Activated CD8-positive, alpha-beta T cell treated with anti-CD3 and anti-CD28 coated beads for 36 hours (primary cell): ENCODE results near the gene IL4R. TPM values are rescaled to one million over a fixed set of nuclear protein-coding genes. Genes with fewer than 3 reads are reported as not detected.
"Not testable (repeated sequence)": the region's sequence is repeated elsewhere in the genome, so short reads cannot be mapped to it uniquely, and the experiment has no call there.

Experiments
- ATAC-seq: fragments of 200-7000 bp; cut with Tn5 transposase; one replicate; pipeline ENCODE4 v1.10.0; 2021; ENCODE audit warnings: mild to moderate bottlenecking, moderate library complexity
- CTCF ChIA-PET: fragments of 350-600 bp; sonication (Branson Sonifier 250); formaldehyde crosslinking; loops from one replicate; lab custom pipeline; 2021; ENCODE audit warnings: antibody characterized with exemption; lab: Charles Lee
- POLR2A ChIA-PET: fragments of 350-600 bp; sonication (Branson Sonifier 250); formaldehyde crosslinking; loops from one replicate; lab custom pipeline; 2021; ENCODE audit warnings: antibody characterized with exemption; lab: Charles Lee
- DNase-seq: peaks from one replicate; pipeline ENCODE4 v3.0.0-alpha.2; 2020
- H3K27ac Mint-ChIP-seq: one replicate; pipeline ENCODE4 v1.8.0; 2021; ENCODE audit warnings: mild to moderate bottlenecking, mixed read lengths
- H3K27me3 Mint-ChIP-seq: one replicate; pipeline ENCODE4 v1.8.0; 2021; ENCODE audit warnings: mixed read lengths
- H3K36me3 Mint-ChIP-seq: one replicate; pipeline ENCODE4 v1.8.0; 2021; ENCODE audit warnings: low read depth, mixed read lengths
- H3K4me1 Mint-ChIP-seq: one replicate; pipeline ENCODE4 v1.8.0; 2021; ENCODE audit warnings: low read depth, mixed read lengths
- H3K4me3 Mint-ChIP-seq: one replicate; pipeline ENCODE4 v1.8.0; 2021; ENCODE audit warnings: mild to moderate bottlenecking, moderate library complexity, mixed read lengths
- H3K9me3 Mint-ChIP-seq: one replicate; pipeline ENCODE4 v1.8.0; 2021; ENCODE audit warnings: mixed read lengths
- CTCF ChIP-seq: fragments of 200-600 bp; IDR thresholded peaks from one replicate; pipeline ENCODE4 v1.8.0; 2022; ENCODE audit warnings: antibody characterized with exemption, mild to moderate bottlenecking
- intact Hi-C: fragments of 100-400 bp; cut with micrococcal nuclease; formaldehyde crosslinking; loops from one replicate; pipeline ENCODE4 v1.10.0; 2022
- total RNA-seq, 2 experiments: library from RNA; stranded (reverse); gene quantifications; one replicate each; pipeline ENCODE4 v1.2.3, GENCODE V29; 2021

The IL4R gene
- total RNA-seq, 2 experiments from 2014 or later: 236 to 245 TPM

GRCh38 chr16:27392671-27393070, 78.9 kb downstream of the IL4R start:
- intact Hi-C loops: no loop called here
- DNase-seq (no peak), ATAC-seq (no peak)
- no peak for TF ChIP-seq CTCF
- H3K4me1 Mint-ChIP-seq: peaks cover 27% of the 10 kb centered on the region
- H3K27ac Mint-ChIP-seq: no peak overlapping the region
- CTCF ChIA-PET: interaction anchor here (0.8 to 2.2 kb wide), 4 partner anchors 8 to 283 kb away, joined by 3 to 7 read pairs (median 4); no protein-coding TSS in a partner anchor
- H3K36me3 Mint-ChIP-seq: peaks cover 17% of the 10 kb centered on the region
- POLR2A ChIA-PET: interaction anchor here (1.1 to 2.1 kb wide), 2 partner anchors 8 to 10 kb away, joined by 3 to 9 read pairs; partner anchors contain the start of gene IL21R
- H3K9me3 Mint-ChIP-seq: peaks cover 41% of the 10 kb centered on the region
- H3K27me3 Mint-ChIP-seq: no peaks in the 10 kb centered on the region
- H3K4me3 Mint-ChIP-seq: no peak overlapping the region

GRCh38 chr16:27394516-27394915, 80.7 kb downstream of the IL4R start:
- Mint-ChIP-seq H3K36me3 (peaks cover 16% of the 10 kb centered on the region), H3K4me1 (peaks cover 28% of the 10 kb centered on the region), H3K27me3 (no peaks in the 10 kb centered on the region), H3K27ac (no peak overlapping the region), H3K4me3 (no peak overlapping the region), H3K9me3 (peaks cover 39% of the 10 kb centered on the region)
- no peak for ATAC-seq
- intact Hi-C loops: no loop called here
- ChIA-PET POLR2A (interaction anchor here (1.0 kb wide), 1 partner anchor 19 kb away, joined by 3 read pairs; no protein-coding TSS in a partner anchor), CTCF (no interaction called here)
- TF ChIP-seq CTCF: no peak
- DNase-seq: no peak

DNA sequence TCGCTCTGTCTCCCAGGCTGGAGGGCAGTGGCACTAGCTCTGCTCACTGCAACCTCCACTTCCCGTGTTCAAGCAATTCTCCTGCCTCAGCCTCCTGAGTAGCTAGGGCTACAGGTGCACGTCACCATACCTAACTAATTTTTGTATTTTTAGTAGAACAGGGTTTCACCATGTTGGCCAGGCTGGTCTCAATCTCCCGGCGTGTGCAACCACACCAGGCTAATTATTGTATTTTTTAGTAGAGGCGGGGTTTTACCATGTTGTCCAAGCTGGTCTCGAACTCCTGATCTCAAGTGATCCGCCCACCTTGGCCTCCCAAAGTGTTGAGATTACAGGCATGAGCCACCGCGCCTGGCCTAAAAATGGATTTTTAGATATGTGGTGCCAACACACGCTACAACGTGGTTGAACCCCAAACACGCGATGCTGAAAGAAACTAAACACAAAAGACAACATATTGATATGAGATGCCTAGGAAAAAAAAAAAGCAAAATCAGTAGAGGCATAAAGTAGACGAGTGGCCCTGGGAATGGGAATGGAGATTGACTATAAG, 84.6 kb downstream of the IL4R start:
- intact Hi-C loops, ATAC-seq, H3K4me3 Mint-ChIP-seq, H3K27me3 Mint-ChIP-seq, DNase-seq: not testable (repeated sequence)
- Mint-ChIP-seq H3K4me1 (peaks cover 40% of the 10 kb centered on the region), H3K36me3 (peaks cover 22% of the 10 kb centered on the region), H3K27ac (peak overlapping the region; percentile 24), H3K9me3 (peaks cover 18% of the 10 kb centered on the region)
- POLR2A ChIA-PET: interaction anchor here (0.6 to 10.5 kb wide), 9 partner anchors 9 to 377 kb away, joined by 3 to 145 read pairs (median 6); no protein-coding TSS in a partner anchor
- CTCF ChIA-PET: interaction anchor here (1.0 to 1.5 kb wide), 2 partner anchors 11 to 23 kb away, joined by 4 to 6 read pairs; no protein-coding TSS in a partner anchor

DNA sequence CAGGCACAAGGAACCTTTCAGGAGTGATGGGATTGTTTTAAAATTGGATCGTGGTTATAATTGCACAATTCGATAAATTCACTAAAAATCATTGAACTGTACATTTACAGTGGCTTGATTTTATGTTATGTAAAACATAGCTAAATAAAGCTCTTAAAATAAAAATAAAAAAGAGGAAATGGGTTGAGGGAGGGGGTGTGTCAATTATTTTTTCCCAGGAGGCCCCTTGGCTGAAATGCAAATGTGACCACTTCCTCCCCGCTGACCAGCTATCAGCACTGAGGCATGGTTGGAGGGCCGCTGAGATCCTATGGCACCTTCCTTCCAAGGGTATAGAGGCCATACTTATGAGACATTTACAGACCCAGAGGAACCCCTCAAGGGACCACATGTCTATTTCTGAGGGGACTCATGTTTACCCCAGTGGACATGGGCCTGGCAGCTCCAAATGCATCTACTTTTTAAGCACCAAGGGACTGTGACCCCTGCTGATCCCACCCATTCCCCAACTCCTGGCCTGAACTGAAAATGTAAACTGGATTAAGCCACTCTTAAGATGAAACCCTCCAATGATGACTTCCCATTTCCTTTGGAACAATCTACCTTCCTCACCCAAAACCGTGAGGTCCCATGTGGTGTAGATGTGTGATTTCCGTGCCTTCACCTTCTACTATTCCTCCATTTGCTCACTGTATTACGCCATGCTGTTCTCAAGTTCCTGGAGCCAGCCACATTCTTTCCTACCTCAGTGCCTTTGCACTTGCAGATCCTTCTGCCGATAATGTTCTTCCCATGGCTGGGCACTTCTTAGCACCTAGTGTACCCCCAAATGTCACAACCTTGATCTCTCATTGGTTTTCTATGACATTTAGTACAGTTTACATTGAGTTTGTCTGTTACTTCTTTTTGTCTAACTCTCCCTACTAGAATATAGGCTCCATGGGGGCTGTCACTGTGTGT, 85.4 kb downstream of the IL4R start:
- peaks cover 12% of the 10 kb centered on the region for H3K9me3 Mint-ChIP-seq
- peaks cover 28% of the 10 kb centered on the region for H3K36me3 Mint-ChIP-seq
- peaks cover 34% of the 10 kb centered on the region for H3K4me1 Mint-ChIP-seq
- H3K27ac Mint-ChIP-seq: peak overlapping the region; percentile 6
- no peak for TF ChIP-seq CTCF
- POLR2A ChIA-PET: interaction anchor here (0.6 to 10.5 kb wide), 10 partner anchors 8 to 378 kb away, joined by 3 to 145 read pairs (median 6); no protein-coding TSS in a partner anchor
- intact Hi-C loops: no loop called here
- CTCF ChIA-PET: interaction anchor here (1.0 to 9.3 kb wide), 3 partner anchors 11 to 30 kb away, joined by 4 to 92 read pairs (median 6); no protein-coding TSS in a partner anchor
- ATAC-seq (no peak), DNase-seq (no peak)
- no peak overlapping the region for H3K4me3 Mint-ChIP-seq
- H3K27me3 Mint-ChIP-seq: no peaks in the 10 kb centered on the region

DNA sequence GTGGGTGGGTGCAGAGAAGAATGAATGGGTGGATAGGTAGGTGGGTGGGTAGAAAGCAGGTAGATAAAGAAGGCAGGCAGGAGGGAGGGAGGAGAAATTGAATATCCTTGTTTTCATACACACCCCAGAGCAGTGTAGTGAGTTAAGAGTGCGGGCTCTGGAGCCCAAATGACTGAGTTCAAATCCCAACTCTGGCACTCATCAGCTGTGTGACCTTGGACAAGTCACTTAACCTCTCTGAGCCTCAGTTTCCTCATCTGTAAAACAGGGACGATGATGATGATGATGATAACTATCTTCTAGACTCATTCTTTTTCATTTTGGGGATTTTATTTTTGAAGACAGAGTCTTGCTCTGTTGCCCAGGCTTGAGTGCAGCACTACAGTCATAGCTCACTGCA, 86.2 kb downstream of the IL4R start:
- TF ChIP-seq CTCF: no peak
- POLR2A ChIA-PET: interaction anchor here (1.6 to 10.5 kb wide), 8 partner anchors 8 to 163 kb away, joined by 6 to 168 read pairs (median 80); partner anchors contain the start of gene IL4R
- DNase-seq: no peak
- H3K4me3 Mint-ChIP-seq: no peak overlapping the region
- H3K27me3 Mint-ChIP-seq: no peaks in the 10 kb centered on the region
- no peak for ATAC-seq
- H3K36me3 Mint-ChIP-seq: peaks cover 29% of the 10 kb centered on the region
- no peak overlapping the region for H3K27ac Mint-ChIP-seq
- CTCF ChIA-PET: interaction anchor here (1.3 to 9.3 kb wide), 6 partner anchors 8 to 56 kb away, joined by 3 to 92 read pairs (median 6); no protein-coding TSS in a partner anchor
- H3K9me3 Mint-ChIP-seq: peaks cover 5% of the 10 kb centered on the region
- intact Hi-C loops: loop anchor here (2.0 kb wide), 1 partner anchor 23 kb away; no protein-coding TSS in a partner anchor
- H3K4me1 Mint-ChIP-seq: peaks cover 28% of the 10 kb centered on the region
